ENCODE data around the gene GRB2.

Gene GRB2

GRCh38 chr17:75350029-75350428, 55.4 kb downstream of the GRB2 start:
- TF ChIP-seq CTCF (IDR thresholded peaks at IDR 0.05; ENCODE audit: borderline replicate concordance, insufficient read depth, low read depth, low read length): no peak
- no peak overlapping the region for H3K4me3 ChIP-seq (ENCODE audit: low read depth, low read length)

GRCh38 chr17:75349589-75349988, 55.9 kb downstream of the GRB2 start:
- TF ChIP-seq CTCF (IDR thresholded peaks at IDR 0.05; ENCODE audit: borderline replicate concordance, insufficient read depth, low read depth, low read length): no peak
- H3K4me3 ChIP-seq (ENCODE audit: low read depth, low read length): no peak overlapping the region

- TF ChIP-seq CTCF (IDR thresholded peaks at IDR 0.05; ENCODE audit: borderline replicate concordance, insufficient read depth, low read depth, low read length): no peak
- no peak overlapping the region for H3K4me3 ChIP-seq (ENCODE audit: low read depth, low read length)
Measured at GRCh38 chr17:75348386-75349012, 57.0 kb downstream of the GRB2 start.

- peak overlapping the region; percentile 2 for H3K4me3 ChIP-seq (ENCODE audit: low read depth, low read length)
- no peak for TF ChIP-seq CTCF (IDR thresholded peaks at IDR 0.05; ENCODE audit: borderline replicate concordance, insufficient read depth, low read depth, low read length)
Measured at GRCh38 chr17:75346906-75347305, 58.6 kb downstream of the GRB2 start.

GRCh38 chr17:75346368-75346767, 59.1 kb downstream of the GRB2 start:
- peak overlapping the region; percentile 18 for H3K4me3 ChIP-seq (ENCODE audit: low read depth, low read length)

DNA sequence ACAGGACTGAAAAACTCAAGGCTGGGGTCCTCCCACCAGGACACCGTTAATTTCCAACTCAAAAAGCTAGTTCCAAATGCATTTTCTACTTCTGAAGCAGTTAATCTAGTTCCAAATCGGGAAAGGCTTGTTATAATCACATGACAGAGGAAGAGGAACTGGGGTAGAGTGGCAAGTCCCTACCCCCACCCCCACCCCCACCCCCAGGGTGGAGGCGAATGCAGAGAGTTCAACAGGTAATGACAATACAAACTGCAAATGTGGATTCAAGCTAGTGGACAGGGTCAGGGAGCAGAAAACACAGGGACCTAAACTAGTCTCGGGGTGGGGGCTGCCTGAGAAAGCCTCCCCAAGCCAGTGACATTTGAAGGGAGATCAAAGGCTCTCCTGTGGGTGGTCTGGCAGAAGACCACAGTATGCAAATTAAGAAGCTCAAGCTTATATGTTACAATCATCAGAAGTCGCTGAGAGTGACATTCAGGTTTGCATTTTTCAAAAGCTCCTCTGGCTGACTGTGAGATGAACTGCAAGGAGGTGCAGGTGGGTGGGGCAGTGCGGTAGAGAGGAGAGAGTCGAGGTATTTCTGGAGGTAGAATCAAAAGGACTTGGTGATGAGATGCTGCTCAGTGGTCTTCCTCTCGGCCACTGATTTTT, 59.8 kb downstream of the GRB2 start:
- no peak for TF ChIP-seq CTCF (IDR thresholded peaks at IDR 0.05; ENCODE audit: borderline replicate concordance, insufficient read depth, low read depth, low read length)
- peak overlapping the region; percentile 14 for H3K4me3 ChIP-seq (ENCODE audit: low read depth, low read length)

- TF ChIP-seq CTCF (IDR thresholded peaks at IDR 0.05; ENCODE audit: borderline replicate concordance, insufficient read depth, low read depth, low read length): no peak
- no peak overlapping the region for H3K4me3 ChIP-seq (ENCODE audit: low read depth, low read length)
Measured at GRCh38 chr17:75344666-75345065, 60.8 kb downstream of the GRB2 start.
